Progenitor cell of endocrine pancreas (in vitro differentiated cells): ENCODE data around the gene COMP. TPM values are rescaled to one million over a fixed set of nuclear protein-coding genes. Genes with fewer than 3 reads are reported as not detected.

Source experiments
- DNase-seq: peaks from one replicate; pipeline ENCODE4 v3.0.0; 2021; ENCODE audit warnings: low spot score; ENCODE audit not compliant: unreplicated experiment
- H3K27ac Mint-ChIP-seq: 2 replicates; pipeline ENCODE4 v1.8.0; 2021; ENCODE audit warnings: mild to moderate bottlenecking, moderate library complexity, mixed read lengths
- H3K27me3 Mint-ChIP-seq: 2 replicates; pipeline ENCODE4 v1.8.0; 2021; ENCODE audit warnings: mixed read lengths
- H3K36me3 Mint-ChIP-seq: 2 replicates; pipeline ENCODE4 v1.8.0; 2022; ENCODE audit warnings: mixed read lengths; ENCODE audit not compliant: insufficient read depth
- H3K4me1 Mint-ChIP-seq: 2 replicates; pipeline ENCODE4 v1.8.0; 2021; ENCODE audit warnings: low read depth, mixed read lengths
- H3K4me3 Mint-ChIP-seq: 2 replicates; pipeline ENCODE4 v1.8.0; 2021; ENCODE audit warnings: low read depth, mild to moderate bottlenecking, moderate library complexity, mixed read lengths
- H3K9me3 Mint-ChIP-seq: 2 replicates; pipeline ENCODE4 v1.8.0; 2021; ENCODE audit warnings: low read depth, mixed read lengths
- CTCF ChIP-seq: fragments of 200-600 bp; sonication (generic); IDR thresholded peaks from one replicate; pipeline ENCODE4 v1.5.0; 2021; ENCODE audit warnings: antibody characterized with exemption, mild to moderate bottlenecking; ENCODE audit not compliant: unreplicated experiment
- total RNA-seq: library from RNA; stranded (reverse); gene quantifications from 2 replicates; pipeline ENCODE4 v1.2.1, GENCODE V29; 2021

COMP gene
- total RNA-seq, 1 donor from 2014 or later, result 0.24 TPM

DNA sequence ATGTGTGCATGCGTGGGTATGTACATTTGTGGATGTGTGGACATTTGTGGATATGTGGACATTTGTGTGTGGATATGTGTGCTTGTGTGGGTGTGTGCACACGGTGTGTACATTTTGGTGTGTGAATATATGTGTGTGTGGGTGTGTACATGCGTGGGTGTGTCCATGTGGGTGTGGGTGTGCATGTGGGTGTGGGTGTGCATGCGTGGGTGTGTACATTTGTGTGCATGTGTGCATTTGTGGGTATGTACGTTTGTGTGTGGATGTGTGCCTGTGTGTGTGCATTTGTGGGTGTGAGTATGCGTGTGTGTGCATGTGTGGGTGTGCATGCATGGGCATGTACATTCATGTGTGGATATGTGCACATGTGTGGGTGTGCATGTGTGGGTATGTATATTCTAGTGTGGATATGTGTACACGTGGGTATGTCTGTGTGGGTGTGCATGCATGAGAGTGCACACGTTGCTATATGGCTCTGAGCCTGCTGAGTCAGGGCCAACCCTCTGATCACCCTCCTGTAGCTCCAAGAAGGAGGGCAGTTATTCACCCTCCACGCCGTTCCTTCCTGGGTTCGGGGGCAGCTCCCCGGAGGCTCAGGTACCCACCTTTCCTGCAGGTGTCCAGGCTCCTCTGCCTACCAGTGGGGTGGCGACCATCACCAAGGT is 20.3 kb downstream of the COMP start:
- Mint-ChIP-seq H3K27me3 (no peaks in the 10 kb centered on the region), H3K9me3 (no peaks in the 10 kb centered on the region), H3K27ac (no peak overlapping the region)

GRCh38 chr19:18769989-18770528 is 21.0 kb downstream of the COMP start:
- no peak for DNase-seq
- H3K4me3 Mint-ChIP-seq, result no peak overlapping the region
- peaks cover 4% of the 10 kb centered on the region for H3K36me3 Mint-ChIP-seq
- H3K27me3 Mint-ChIP-seq, result no peaks in the 10 kb centered on the region
- no peak overlapping the region for H3K27ac Mint-ChIP-seq
- TF ChIP-seq CTCF, result no peak
- H3K4me1 Mint-ChIP-seq, result no peaks in the 10 kb centered on the region
- no peaks in the 10 kb centered on the region for H3K9me3 Mint-ChIP-seq

More for the DNA sequence above, 20.3 kb downstream of the COMP start:
- Mint-ChIP-seq H3K36me3 (peaks cover 4% of the 10 kb centered on the region), H3K4me3 (no peak overlapping the region), H3K4me1 (no peaks in the 10 kb centered on the region)
- no peak for DNase-seq
- TF ChIP-seq CTCF, result no peak

GRCh38 chr19:18768997-18769891 is 21.9 kb downstream of the COMP start:
- H3K36me3 Mint-ChIP-seq, result peaks cover 4% of the 10 kb centered on the region
- no peak overlapping the region for H3K4me3 Mint-ChIP-seq
- H3K27me3 Mint-ChIP-seq, result no peaks in the 10 kb centered on the region
- TF ChIP-seq CTCF, result no peak
- no peaks in the 10 kb centered on the region for H3K9me3 Mint-ChIP-seq
- DNase-seq, result no peak
- no peak overlapping the region for H3K27ac Mint-ChIP-seq
- H3K4me1 Mint-ChIP-seq, result no peaks in the 10 kb centered on the region

GRCh38 chr19:18768046-18768771 is 22.9 kb downstream of the COMP start:
- TF ChIP-seq CTCF, result no peak
- no peak for DNase-seq
- Mint-ChIP-seq H3K4me3 (no peak overlapping the region), H3K4me1 (no peaks in the 10 kb centered on the region), H3K27ac (peak overlapping the region; percentile 77), H3K36me3 (peaks cover 4% of the 10 kb centered on the region), H3K9me3 (no peaks in the 10 kb centered on the region), H3K27me3 (no peaks in the 10 kb centered on the region)

- H3K27ac Mint-ChIP-seq, result no peak overlapping the region
- no peak overlapping the region for H3K4me3 Mint-ChIP-seq
- no peaks in the 10 kb centered on the region for H3K9me3 Mint-ChIP-seq
- no peaks in the 10 kb centered on the region for H3K4me1 Mint-ChIP-seq
- TF ChIP-seq CTCF, result no peak
- H3K27me3 Mint-ChIP-seq, result no peaks in the 10 kb centered on the region
- no peak for DNase-seq
- peaks cover 4% of the 10 kb centered on the region for H3K36me3 Mint-ChIP-seq
These were observed 25.9 kb downstream of the COMP start for GRCh38 chr19:18765224-18765623.
